Superior temporal gyrus (tissue), 1 donor: Measurements from ENCODE around the gene INTS1.

Experiments used
- DNase-seq: peaks from one replicate; pipeline ENCODE4 v3.0.0-alpha.2; 2016; ENCODE audit errors: extremely low spot score

INTS1 gene

GRCh38 chr7:1503390-1503789 is 799 bp downstream of the INTS1 start:
- no peak for DNase-seq

DNA sequence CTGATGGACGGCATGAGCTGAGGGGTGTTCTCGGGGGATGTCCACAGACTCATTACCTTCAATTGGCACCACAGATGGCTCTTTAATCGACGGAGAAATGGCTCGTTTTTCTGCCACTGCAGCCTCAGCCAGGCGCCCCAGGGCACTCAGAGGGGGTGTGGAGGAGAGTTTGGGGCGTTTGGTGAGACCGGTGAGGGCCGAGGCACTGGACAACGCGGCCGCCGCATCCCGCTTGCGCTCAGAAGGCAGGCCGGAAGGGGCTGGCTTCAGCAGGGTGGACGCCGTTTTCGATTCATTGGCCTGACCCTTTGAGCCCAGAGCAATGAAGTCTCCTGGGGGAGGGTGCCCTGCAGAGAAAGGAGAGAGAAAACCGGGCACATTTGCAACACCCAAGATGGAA is 1.3 kb downstream of the INTS1 start:
- DNase-seq, result no peak

GRCh38 chr7:1501487-1502270 is 2.5 kb downstream of the INTS1 start:
- no peak for DNase-seq

GRCh38 chr7:1500064-1500807 is 4.0 kb downstream of the INTS1 start:
- DNase-seq, result no peak

- DNase-seq, result no peak
Observed at GRCh38 chr7:1499367-1500029, 4.7 kb downstream of the INTS1 start.

- no peak for DNase-seq
Observed at GRCh38 chr7:1498370-1499305, 5.6 kb downstream of the INTS1 start.

DNA sequence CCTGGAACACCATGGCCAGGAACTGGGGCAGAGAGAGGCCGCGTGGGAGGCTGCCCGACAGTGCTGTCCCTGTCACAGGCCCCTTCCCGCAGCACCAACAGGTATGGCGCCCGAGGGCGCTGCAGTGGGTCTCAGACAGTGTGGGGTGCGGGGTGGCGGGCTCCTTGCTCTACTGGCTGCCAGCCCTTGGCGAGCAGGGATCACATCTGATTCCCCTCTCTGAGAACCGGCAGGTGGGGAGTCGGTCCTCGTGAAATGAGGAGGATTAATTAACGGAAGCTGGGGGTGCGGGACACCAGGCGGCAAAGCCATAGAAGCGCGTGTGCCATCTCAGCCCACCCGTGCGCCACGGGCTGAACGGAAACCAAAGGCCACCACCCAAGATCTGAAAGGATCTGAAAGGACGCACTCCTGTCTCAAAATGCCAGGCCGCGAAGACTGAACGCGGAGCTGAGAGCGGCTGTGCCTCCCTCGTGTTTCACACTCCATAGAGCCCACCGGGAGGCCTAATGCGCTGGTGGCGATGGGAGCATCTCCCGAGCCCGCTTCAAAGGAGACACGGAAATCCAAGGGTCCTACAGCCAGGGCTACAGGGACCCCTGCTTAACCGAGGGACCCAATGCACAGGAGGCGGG is 6.8 kb downstream of the INTS1 start:
- no peak for DNase-seq

- no peak for DNase-seq
Observed at GRCh38 chr7:1496531-1497292, 7.5 kb downstream of the INTS1 start.

DNA sequence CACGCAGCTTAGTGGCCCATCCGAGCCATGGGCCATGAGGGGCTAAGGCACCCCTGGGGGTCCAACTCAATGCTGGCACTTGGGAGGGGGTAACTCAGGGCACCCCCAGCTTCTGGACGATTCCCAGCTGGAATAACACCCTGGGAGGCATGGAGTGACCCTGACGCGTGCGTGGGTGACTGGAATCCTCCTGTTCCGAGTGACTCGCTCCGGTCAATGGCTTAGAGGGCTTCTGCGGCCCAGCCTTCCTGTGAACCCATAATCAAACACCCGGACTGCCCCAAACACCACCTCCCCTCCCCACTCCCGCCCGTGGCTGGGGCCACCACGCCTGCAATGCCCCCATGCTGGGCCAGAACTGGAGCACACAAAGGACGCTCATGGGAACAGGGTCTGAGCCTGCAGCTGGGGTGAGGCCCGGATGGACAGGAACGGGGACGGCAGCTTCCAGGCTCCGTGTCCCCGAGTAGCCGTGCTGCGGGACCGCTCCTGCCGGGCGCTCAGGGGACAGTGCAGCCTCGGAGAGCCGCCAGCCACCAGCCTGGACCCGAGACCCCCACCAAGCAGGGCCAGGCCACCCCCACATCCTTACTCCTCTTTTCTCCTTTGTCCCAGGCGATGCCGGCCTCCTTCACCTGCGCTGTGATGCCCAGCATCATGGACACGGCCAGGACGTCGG is 8.5 kb downstream of the INTS1 start:
- no peak for DNase-seq

- DNase-seq, result no peak
Observed at GRCh38 chr7:1494866-1495563, 9.2 kb downstream of the INTS1 start.

GRCh38 chr7:1494447-1494846 is 9.7 kb downstream of the INTS1 start:
- DNase-seq, result peak; percentile 10

DNA sequence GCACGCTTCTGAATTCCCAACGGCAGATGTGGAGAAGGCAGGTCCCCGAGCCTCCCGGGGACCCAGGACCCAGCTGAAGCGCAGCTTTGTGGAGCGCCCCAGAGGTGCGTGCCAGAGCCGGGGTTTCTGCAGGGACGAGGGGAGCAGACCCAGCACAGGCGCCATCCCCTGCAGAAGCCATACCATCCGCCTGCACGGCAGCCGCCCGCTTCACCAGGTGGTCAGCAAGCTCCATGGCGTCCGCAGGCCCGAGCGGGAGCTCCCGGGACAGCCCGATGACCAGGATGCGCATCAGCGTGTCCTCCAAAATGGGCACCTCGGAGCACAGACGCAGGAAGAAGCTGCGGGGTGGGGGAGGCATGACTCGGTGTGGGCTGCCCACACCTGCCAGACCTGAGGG is 10.6 kb downstream of the INTS1 start:
- DNase-seq, result no peak

- DNase-seq, result no peak
Observed at GRCh38 chr7:1493129-1493528, 11.1 kb downstream of the INTS1 start.

DNA sequence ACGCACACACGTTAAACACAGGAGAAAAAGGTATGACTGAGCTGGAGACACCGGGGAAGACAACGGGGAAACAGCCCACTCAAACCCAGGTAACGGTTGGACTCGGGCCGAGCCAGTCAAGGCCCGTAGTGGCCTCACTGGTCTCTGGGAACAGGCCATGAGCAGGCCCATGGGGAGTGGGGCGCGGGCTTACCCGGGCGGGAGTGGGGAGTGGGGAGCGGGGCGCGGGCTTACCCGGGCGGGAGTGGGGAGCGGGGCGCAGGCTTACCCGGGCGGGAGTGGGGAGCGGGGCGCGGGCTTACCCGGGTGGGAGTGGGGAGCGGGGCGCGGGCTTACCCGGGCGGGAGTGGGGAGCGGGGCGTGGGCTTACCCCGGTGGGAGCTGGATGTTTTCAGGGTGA is 11.5 kb downstream of the INTS1 start:
- DNase-seq, result no peak

GRCh38 chr7:1492221-1492620 is 12.0 kb downstream of the INTS1 start:
- no peak for DNase-seq

DNA sequence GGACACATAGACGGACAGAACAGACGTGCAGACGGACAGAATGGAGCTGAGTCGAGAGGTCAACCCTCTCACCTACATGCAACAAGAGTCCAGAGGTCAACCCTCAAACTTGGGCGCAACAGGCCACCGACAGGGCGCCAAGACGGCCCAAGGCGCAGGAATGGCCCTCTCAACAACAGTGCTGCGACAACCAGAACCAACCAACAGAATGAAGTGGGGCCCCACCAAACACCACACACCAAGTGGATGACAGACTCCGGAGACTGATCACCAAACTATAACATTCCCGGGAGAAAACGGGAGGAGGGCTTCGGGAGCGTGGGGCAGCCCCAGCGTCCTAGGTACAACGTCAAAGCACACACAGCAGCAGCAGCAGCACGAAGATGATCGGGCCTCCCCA is 13.4 kb downstream of the INTS1 start:
- DNase-seq, result no peak

DNA sequence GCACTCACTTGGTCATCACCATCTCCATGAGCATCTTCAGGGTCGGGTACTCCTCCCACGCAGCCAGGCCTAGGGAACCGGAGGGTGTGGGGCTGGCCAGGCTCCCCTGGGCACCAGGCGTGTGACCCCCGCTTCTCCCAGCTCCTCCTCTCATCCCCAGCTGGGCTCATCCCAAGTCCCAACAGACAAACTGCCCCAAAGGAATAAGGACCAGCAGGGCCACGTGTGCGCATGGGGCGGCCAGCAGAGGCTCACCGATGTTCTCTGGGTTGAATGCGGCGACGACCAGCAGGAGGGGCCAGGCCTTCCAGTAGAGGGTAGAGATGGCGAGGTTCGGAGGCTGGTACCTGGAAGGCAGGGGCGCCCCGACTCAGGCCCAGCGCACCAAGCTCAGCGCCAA is 14.9 kb downstream of the INTS1 start:
- DNase-seq, result no peak

- no peak for DNase-seq
Observed at GRCh38 chr7:1488016-1488415, 16.2 kb downstream of the INTS1 start.

- DNase-seq, result no peak
Observed at GRCh38 chr7:1487466-1487865, 16.7 kb downstream of the INTS1 start.
